ENCODE results near the gene OSBPL5. TPM values are rescaled to one million over a fixed set of nuclear protein-coding genes. Genes with fewer than 3 reads are reported as not detected.

OSBPL5 gene, protein sequence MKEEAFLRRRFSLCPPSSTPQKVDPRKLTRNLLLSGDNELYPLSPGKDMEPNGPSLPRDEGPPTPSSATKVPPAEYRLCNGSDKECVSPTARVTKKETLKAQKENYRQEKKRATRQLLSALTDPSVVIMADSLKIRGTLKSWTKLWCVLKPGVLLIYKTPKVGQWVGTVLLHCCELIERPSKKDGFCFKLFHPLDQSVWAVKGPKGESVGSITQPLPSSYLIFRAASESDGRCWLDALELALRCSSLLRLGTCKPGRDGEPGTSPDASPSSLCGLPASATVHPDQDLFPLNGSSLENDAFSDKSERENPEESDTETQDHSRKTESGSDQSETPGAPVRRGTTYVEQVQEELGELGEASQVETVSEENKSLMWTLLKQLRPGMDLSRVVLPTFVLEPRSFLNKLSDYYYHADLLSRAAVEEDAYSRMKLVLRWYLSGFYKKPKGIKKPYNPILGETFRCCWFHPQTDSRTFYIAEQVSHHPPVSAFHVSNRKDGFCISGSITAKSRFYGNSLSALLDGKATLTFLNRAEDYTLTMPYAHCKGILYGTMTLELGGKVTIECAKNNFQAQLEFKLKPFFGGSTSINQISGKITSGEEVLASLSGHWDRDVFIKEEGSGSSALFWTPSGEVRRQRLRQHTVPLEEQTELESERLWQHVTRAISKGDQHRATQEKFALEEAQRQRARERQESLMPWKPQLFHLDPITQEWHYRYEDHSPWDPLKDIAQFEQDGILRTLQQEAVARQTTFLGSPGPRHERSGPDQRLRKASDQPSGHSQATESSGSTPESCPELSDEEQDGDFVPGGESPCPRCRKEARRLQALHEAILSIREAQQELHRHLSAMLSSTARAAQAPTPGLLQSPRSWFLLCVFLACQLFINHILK
- total RNA-seq (2013), result 20.0 TPM
- polyA plus RNA-seq (10 to 100 TPM in 1 of 3 donors, 1 to 10 TPM in 2; 3.1 to 30.3 (median 6.8) TPM), polyA minus RNA-seq (41.0 and 56.2 TPM in 2 replicates), total RNA-seq (3.4 to 32.6 (median 20.5) reads per million in 11 experiments)

DNA sequence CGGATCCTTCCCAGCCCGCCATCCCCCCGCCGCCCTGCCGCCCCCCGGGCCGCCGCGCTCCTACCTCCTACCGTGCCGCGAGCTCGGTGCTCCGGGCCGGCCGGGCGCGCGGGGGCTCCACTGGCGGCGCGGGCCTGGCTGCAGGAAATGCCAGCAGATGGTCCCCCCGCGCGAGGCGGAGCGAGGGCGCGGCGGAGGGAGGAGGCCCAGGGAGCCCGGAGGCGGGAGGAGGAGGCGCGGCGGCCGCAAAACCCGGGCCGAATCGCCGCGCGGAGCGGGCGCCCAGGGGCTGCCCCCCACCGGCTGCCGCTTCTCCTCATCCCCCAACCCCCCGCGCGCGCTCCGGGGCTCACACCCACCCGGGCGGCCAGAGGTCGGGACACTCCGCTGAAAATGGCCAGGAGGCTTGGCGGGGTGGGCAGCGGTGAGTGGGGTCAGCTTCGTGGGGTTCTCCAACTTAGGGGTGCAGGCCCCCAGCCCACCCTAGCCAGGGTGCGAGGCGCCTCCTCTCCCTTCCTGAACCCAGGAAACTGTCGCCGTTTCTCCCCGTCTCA, at the start of gene OSBPL5:
OSBPL5 (minus strand) TSS at position 159 of the 554 bp plus-strand sequence. CDS start 36,162 bp downstream, outside the sequence.
- Histone ChIP-seq H3K27ac (ENCODE audit: low read depth in 1 of 2, low read length in 2 of 2) (peak within 1 kb of the TSS in 1 of 2 donors; percentile 82), H3K9me3 (replicated peaks in 1 of 2; ENCODE audit: control insufficient read depth in 1 of 2, insufficient read depth in 1 of 2, low read length in 2 of 2) (no peaks in the 10 kb centered on the region), H3K4me1 (ENCODE audit: control insufficient read depth in 1 of 2, insufficient read depth in 2 of 2, low read length in 2 of 2) (peaks cover 46 to 70% of the 10 kb centered on the region in 2 donors), H3K4me3 (replicated peaks in 1 of 3; ENCODE audit: low read depth in 2 of 3, low read length in 3 of 3) (peak within 1 kb of the TSS; percentile 73 to 91 (median 77)), H3K4me2 (replicated peaks; ENCODE audit: extremely low read depth, low read length, poor library complexity, severe bottlenecking) (peak within 1 kb of the TSS; percentile 97), H3K79me2 (ENCODE audit: insufficient read depth, low read length) (peaks cover 58% of the 10 kb centered on the region), H3K36me3 (replicated peaks in 1 of 2; ENCODE audit: control insufficient read depth in 1 of 2, insufficient read depth in 2 of 2, low read length in 2 of 2) (no peaks in the 10 kb centered on the region), H4K20me1 (ENCODE audit: insufficient read depth, low read length) (peaks cover 45% of the 10 kb centered on the region), H3K9ac (ENCODE audit: insufficient read depth, low read length, poor library complexity, severe bottlenecking) (peak within 1 kb of the TSS; percentile 82), H2AFZ (ENCODE audit: insufficient read depth, low read depth, low read length, poor library complexity, severe bottlenecking) (peak within 1 kb of the TSS; percentile 82), H3K27me3 (ENCODE audit: control insufficient read depth in 2 of 2, insufficient read depth in 2 of 2, low read length in 2 of 2) (peaks cover 0 to 20% of the 10 kb centered on the region in 2 donors)
- peaks cover 5 to 8% of the 10 kb centered on the region in 2 donors for H3K36me3 Mint-ChIP-seq
- intact Hi-C loops (cut with micrococcal nuclease), result no loop called here
- peak; percentile 28 to 34 (median 31) for DNase-seq
- no peak for TF ChIP-seq CTCF (IDR thresholded peaks at IDR 0.05)
- peak within 1 kb of the TSS; percentile 81 to 92 for H3K4me3 Mint-ChIP-seq
- H3K27ac Mint-ChIP-seq, result peak within 1 kb of the TSS in 6 of 7 donors; percentile 30 to 70 (median 52)
- 1% methylated on average over 40 of the region's 63 CpGs for WGBS (ENCODE audit: insufficient coverage)
- peaks cover 70% of the 10 kb centered on the region for H3K4me1 Mint-ChIP-seq
- peaks cover 0 to 2% (median 0%) of the 10 kb centered on the region in 7 donors for H3K9me3 Mint-ChIP-seq
- peaks cover 16 to 26% (median 23%) of the 10 kb centered on the region in 3 donors for H3K27me3 Mint-ChIP-seq (ENCODE audit: low read depth in 3 of 3)

DNA sequence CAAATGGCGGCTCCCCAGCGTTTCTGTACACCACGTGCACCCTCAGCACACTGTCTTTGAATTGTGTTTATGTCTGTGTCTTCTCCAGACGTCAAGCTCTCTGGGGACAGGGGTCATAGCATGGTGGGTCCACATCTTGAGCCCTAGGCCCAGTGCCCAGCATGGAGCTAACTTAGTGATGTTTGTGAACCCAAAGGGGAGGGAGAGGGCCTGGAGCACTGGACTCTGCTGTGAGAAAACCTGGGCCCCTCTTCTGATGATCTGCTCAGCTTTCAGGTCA, 49.2 kb upstream of the OSBPL5 start:
- no peaks in the 10 kb centered on the region for H3K36me3 ChIP-seq (replicated peaks in 1 of 2; ENCODE audit: control insufficient read depth in 1 of 2, insufficient read depth in 2 of 2, low read length in 2 of 2)
- H3K27ac ChIP-seq (ENCODE audit: low read depth in 1 of 2, low read length in 2 of 2), result no peak overlapping the region
- H3K79me2 ChIP-seq (ENCODE audit: insufficient read depth, low read length), result no peaks in the 10 kb centered on the region
- no peak for DNase-seq
- intact Hi-C loops (cut with micrococcal nuclease), result loop anchor here in 1 of 2 donors (10.0 kb wide), 1 partner anchor 100 kb away; no protein-coding TSS in a partner anchor
- H3K4me2 ChIP-seq (replicated peaks; ENCODE audit: extremely low read depth, low read length, poor library complexity, severe bottlenecking), result no peak overlapping the region
- Mint-ChIP-seq H3K27ac (no peak overlapping the region), H3K9me3 (peaks cover 3 to 12% (median 8%) of the 10 kb centered on the region in 7 donors), H3K36me3 (no peaks in the 10 kb centered on the region), H3K27me3 (ENCODE audit: low read depth in 3 of 3) (peaks cover 14 to 30% (median 24%) of the 10 kb centered on the region in 3 donors), H3K4me1 (peaks cover 6% of the 10 kb centered on the region), H3K4me3 (no peak overlapping the region)
- TF ChIP-seq CTCF (IDR thresholded peaks at IDR 0.05), result no peak
- H2AFZ ChIP-seq (ENCODE audit: insufficient read depth, low read depth, low read length, poor library complexity, severe bottlenecking), result no peak overlapping the region
- H4K20me1 ChIP-seq (ENCODE audit: insufficient read depth, low read length), result no peaks in the 10 kb centered on the region
- no peaks in the 10 kb centered on the region for H3K4me1 ChIP-seq (ENCODE audit: control insufficient read depth in 1 of 2, insufficient read depth in 2 of 2, low read length in 2 of 2)
- H3K27me3 ChIP-seq (ENCODE audit: control insufficient read depth in 2 of 2, insufficient read depth in 2 of 2, low read length in 2 of 2), result peaks cover 0 to 8% of the 10 kb centered on the region in 2 donors
- H3K9ac ChIP-seq (ENCODE audit: insufficient read depth, low read length, poor library complexity, severe bottlenecking), result no peak overlapping the region
- no peak overlapping the region for H3K4me3 ChIP-seq (replicated peaks in 1 of 3; ENCODE audit: low read depth in 2 of 3, low read length in 3 of 3)
- WGBS (ENCODE audit: insufficient coverage), result 100% methylated on average over 1 of the region's 4 CpGs
- H3K9me3 ChIP-seq (replicated peaks in 1 of 2; ENCODE audit: control insufficient read depth in 1 of 2, insufficient read depth in 1 of 2, low read length in 2 of 2), result peaks cover 0 to 4% of the 10 kb centered on the region in 2 donors
